HS-5 (cell line): ENCODE results near the gene IL6ST.
"Not testable (repeated sequence)": the region's sequence is repeated elsewhere in the genome, so short reads cannot be mapped to it uniquely, and the experiment has no call there.

Experiments used
- DNase-seq: peaks from one replicate; pipeline ENCODE4 v3.0.0-alpha.2; 2012; ENCODE audit warnings: low read depth

IL6ST gene

DNA sequence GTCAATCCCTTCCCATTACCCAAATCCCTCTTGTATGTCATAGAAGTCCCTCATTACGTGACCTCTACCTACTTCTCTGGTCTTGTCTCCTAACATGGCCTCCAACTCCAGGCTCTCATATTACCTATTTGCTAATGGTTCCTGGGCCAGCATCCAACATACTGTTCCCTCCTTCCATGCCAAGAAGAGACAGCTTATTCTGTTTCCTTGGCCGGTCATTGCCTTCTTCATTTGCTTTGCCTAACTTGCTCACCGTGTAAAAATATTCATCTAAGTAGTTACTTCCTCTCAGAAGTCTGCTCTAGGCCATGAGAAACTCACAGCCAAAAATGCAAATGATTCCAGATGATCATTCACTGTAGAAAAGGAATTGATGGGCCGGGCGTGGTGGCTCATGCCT is 8.9 kb upstream of the IL6ST start:
- DNase-seq = no peak

DNA sequence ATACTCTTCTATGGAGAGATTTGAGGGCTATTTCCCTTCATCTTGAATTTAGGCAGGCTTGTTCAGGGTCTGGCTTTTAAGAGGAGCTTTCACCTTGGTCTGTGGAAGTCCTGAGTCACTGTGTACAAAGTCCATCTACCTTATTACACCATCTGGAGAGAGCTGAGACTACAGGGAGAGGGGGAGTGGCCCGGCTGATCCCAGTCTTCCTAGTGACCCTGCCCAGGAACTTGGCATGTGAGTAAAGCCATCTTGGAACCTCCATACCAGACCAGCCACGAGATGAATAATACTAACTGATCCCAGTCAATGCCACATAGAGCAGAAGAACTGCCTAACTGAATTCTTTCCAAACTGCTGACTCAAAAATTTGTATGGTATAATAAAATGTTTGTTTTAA is 8.4 kb upstream of the IL6ST start:
- no peak for DNase-seq

DNA sequence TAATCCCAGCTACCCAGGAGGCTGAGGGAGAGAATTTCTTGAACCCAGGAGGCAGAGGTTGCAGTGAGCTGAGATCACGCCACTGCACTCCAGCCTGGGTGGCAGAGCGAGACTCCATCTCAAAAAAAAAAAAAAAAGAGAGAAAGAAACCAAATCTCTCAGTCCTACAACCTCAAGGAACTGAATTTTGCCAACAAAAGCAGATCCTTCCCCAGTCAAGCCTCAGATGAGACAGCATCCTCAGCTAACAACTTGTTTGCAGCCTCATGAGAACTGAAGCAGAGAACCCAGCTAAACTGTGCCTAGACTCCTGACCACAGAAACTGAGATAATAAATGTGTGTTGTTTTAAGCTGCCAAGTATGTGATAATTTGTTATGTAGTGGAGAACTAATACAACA is 7.5 kb upstream of the IL6ST start:
- DNase-seq = no peak

DNA sequence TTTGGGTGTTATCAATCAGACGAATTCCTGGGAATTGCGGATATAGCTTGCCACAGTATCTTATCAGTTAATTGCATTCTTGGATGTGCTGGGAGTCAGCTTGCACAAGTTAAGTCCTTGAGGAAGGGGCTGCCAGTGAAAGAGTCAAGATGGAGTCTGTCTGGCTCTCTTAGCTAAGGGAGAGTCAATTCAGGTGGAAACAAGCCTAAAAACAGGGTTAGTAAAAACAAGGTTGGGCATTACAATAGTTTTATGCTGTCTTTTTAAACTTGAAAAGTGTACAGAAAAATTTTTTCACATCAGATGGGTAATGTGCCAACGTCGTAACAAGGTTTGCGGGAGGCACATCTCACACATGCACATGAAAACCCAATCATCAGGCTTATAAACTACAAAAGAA is 5.5 kb upstream of the IL6ST start:
- not testable (repeated sequence) for DNase-seq

DNA sequence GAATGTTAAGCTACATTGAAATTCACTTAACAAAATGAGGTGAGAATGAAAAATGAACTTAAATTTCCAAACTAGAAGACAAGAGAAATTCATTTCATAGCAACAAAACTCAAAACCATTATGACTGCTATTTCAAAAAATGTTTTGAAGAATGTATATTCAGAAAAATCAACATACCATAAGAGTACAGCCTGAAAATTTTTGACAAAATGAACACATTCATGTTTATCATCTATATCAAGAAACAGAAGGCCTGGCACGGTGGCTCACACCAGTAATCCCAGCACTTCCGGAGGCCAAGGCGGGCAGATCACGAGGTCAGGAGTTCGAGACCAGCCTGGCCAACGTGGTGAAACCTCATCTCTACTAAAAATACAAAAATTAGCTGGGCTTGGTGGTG is 4.2 kb upstream of the IL6ST start:
- DNase-seq = no peak

DNA sequence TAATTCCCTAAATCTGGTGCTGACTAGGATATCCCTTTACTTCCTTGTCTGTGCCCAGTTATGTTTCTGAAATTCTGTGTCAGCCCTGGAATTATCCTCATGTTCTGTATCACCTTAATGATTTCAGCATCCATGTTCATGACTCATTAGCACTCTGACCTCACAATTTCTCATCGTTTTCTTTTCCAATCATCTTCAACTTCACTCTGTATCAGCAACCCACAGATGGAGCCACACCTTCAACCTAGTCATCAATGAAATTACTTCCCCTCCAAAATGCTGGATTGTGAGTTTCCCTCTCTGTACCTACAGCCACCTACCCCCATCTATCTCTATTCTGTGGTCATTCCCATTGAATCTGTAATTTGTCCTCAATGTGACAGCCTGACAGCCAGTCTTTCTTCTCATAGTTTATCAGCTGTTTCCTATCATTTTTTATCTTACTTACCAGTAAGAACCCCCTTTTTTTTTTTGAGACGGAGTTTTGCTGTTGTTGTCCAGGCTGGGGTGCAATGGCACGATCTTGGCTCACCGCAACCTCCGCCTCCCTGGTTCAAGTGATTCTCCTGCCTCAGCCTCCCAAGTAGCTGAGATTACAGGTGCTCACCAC is 3.1 kb upstream of the IL6ST start:
- DNase-seq = peak; percentile 96

DNA sequence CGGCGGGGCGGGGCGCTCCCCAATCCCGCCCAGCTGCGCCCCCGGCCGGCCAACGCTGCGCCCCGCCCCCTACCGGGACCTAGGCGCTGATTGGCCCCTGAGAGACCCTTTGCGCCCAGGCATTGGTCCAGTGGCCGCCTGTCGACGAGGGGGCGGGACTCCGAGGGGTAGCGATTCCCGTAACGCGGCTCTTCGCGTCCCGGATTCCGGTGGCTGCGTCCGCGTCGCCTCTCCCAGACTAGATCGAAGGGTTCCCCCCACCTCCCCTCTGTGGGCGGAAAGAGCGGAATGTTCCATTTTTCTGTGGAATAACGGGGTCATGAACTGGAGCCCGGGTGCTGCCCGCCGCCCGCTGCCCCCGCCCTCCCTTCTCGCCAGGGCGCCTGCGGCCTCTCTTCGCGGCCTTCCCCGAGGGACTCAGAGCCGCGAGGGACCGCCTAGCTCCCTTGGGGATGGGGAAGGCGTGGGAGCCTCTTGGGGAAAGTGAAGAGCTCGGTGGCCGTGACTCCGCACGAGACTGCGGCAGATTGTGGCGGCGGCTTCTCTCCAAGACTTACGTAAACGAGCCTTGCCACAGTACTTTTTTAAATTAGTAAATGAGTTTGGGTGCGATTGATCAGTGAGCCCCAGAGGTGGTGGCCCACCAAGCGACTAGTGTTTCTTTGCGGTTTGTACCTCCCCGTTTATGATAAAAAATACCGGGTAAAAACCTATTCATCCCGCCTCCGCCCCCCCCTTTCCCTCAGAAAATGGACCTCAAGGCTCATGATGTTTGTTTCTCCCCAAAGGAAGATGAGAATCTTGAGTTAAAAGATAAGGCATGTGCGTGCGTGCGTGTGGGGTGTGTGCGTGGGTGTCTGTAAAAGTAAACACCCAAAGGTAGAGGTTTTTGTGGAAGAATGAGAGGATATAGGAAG is 493 bp upstream of the IL6ST start:
- peak; percentile 84 for DNase-seq

DNA sequence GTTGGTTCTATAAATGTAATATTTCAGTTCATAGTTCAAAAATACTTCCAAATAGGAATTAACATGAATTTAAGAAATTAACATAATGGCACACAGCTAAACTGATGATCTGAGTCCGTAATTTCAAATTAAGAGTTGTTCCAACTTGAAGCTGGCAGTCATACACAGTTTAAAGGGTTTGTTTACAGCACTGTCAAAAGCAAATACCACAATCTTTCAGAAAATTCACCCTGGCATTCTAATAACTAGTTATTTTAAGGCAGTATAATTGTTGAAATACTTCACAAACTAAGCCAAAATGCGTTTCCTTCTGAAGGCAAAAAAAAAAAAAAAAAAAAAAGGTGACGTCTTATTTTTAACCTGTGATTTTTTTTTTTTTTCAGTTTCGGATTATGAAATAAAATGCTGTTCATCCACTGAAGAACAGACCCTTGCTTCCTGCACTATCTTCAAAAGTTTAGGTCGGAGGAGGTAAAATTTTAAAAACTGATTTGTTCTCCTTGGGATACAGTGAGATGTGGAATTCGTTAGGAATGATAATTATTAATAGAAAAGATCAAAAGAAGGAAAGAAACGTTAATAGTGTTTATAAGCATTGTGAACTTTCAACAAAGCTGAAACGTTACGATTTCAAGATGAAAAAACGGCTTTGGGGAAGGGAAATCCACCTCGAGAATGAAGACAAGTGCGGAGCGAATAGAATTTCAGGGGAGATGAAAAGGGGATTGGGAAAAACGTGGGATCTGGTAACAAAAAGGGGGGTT is 850 bp downstream of the IL6ST start:
- no peak for DNase-seq

DNA sequence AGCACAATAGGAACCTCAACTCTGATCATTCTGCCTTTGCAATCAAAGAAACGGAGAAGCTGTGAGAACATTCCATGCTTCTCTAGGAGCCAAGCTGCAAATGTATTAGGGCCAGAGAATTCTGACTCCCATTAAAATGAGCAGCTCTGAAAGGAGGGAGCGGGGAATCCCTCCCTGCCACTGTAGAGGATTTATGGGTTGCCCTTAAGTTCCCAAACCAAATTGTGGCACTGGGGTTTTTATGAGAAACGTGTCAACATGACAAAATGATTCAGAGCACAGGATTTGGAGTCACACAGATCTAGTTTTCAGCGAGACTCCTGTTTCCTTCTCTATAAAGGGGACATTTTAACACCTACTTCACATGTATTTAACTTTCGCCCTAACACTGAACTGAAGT is 1.8 kb downstream of the IL6ST start:
- no peak for DNase-seq

DNA sequence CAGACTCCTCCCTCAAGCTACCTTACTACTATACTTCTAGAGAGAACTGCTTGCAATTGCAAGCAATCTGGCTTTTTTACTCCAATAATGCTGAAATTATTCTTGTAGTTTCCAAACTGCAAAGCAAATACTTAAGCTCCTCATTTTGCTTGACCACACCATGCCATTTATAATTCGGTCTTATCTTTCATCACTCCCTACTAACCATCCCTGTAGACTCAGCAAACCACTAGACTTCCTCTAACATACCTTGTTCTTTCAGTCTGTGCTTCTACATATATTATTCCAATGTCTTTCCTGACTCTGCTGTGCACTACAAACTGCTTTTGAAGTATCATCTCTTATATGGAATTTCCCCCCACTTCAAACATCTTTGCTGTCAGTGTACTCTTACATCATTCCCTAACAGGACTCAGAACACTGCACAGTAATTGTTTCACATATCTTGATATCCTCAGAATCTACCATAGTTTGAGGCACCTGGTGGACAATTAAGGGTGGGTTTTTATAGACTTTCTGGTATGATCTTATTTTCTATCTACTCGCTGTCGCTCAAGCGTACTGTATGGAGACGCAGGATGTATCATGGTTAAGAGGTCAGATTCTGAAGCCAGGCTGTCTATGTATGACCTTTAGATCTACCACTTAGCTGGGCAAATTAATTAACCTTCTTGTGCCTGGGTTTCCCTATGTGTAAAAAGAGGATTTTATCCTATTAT is 2.8 kb downstream of the IL6ST start:
- no peak for DNase-seq

DNA sequence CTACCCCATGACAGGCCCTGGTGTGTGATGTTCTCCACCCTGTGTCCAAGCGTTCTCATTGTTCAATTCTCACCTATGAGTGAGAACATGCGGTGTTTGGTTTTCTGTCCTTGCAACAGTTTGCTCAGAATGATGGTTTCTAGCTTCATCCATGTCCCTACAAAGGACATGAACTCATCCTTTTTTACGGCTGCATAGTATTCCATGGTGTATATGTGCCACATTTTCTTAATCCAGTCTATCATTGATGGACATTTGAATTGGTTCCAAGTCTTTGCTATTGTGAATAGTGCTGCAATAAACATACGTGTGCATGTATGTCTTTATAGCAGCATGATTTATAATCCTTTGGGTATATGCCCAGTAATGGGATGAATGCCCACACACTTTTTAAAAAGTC is 3.9 kb downstream of the IL6ST start:
- not testable (repeated sequence) for DNase-seq

DNA sequence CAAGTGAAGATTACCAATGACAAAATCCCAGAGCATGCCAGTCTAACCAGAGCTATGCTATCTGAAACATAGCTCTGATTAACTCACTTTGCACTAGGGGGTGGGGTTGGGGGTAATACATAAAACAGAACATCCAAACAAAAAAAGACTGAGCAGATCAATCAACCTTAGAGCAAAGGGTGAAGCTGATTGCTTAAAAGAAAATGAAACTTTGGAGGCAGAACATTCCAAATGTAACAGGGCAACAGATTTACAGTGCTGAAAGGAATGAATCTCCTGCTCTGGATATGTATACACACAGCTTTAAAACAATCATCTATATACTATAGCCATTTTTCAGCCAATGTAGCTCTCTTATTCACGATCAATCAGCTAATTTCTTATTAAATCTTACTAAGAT is 4.9 kb downstream of the IL6ST start:
- no peak for DNase-seq

DNA sequence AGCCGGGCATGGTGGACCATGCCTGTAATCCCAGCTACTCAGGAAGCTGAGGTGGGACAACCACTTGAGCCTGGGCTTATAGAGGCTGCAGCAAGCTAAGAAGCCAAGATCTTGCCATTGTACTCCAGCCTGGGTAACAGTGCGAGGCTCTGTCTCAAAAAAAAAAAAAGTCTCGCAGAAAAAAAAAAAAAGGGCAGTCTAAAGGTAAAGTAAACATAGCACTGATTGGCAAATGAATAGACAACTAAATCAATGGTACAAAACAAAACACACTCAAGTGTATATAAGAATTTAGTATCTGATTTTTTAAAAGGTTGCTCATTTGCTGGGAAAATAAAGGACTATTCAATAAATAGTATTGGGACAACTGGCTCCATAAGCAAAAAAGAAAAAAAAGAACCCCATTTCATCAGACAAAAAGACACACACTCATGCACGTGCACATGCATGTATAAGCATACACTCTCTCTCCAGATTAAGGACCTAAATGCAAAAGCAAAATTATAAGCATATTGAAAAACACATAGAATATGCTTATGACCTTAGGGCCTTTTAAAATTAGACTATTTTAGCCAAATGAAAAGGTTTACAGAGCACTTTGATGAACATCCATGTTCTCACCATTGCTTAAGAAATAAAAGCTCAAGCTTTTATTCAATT is 5.7 kb downstream of the IL6ST start:
- no peak for DNase-seq

DNA sequence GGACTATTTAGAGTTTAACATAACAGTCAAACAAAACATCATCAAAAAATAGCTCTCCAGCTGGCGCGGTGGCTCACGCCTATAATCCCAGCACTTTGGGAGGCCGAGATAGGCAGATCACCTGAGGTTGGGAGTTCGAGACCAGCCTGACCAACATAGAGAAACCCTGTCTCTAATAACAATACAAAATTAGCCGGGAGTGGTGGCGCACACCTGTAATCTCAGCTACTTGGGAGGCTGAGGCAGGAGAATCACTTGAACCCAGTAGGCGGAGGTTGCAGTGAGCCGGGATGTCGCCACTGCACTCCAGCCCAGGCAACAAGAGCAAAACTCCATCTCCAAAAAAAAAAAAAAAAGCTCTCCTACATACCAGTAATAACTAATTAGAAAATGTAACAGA is 6.3 kb downstream of the IL6ST start:
- not testable (repeated sequence) for DNase-seq

DNA sequence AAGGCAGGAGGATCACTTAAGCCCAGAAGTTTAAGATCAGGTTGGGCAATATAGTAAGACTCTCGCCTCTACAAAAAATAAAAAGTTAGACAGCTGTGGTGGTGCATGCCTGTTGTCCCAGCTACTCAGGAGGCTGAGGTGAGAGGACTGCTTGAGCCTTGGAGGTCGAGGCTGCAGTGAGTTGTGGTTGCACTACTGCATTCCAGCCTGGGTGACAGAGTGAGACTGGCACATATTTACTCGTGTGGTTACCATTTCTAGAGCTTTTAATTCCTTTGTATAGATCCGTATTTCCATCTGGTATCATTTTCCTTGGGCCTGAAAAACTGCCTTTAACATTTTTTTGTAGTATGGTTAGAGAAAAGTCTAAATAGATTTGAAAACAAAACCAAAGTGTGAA is 7.8 kb downstream of the IL6ST start:
- no peak for DNase-seq

DNA sequence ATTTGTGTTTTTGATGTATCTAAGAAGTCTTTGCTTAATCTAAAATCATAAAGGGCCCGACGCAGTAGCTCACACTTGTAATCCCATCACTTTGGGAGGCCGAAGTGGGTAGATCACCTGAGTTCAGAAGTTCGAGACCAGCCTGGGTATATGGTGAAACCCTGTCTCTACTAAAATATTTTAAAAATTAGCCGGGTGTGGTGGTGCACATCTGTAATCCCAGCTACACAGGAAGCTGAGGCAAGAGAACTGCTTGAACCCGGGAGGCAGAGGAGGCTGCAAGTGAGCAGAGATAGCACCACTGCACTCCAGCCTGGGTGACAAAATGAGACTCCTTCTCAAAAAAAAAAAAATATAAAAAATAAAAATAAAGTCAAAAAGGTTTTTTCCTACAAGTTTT is 9.6 kb downstream of the IL6ST start:
- no peak for DNase-seq

DNA sequence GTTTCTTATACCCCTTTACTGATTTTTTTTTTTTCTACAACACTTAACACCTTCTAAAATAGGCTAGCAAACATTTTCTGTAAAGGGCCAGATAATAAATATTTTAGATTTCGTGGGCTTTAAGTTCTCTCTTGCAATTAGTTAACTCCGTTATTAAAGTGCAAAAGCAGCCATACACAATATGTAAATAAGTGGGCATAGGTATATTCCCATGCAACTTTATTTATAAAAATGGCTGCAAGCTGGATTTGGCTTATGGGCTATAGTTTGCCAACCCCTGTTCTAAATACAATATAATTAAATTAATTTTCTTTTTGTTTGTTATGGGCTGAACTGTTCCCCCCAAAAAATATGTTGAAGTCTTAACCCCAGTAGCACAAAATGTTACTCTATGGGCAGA is 10.8 kb downstream of the IL6ST start:
- DNase-seq = no peak

DNA sequence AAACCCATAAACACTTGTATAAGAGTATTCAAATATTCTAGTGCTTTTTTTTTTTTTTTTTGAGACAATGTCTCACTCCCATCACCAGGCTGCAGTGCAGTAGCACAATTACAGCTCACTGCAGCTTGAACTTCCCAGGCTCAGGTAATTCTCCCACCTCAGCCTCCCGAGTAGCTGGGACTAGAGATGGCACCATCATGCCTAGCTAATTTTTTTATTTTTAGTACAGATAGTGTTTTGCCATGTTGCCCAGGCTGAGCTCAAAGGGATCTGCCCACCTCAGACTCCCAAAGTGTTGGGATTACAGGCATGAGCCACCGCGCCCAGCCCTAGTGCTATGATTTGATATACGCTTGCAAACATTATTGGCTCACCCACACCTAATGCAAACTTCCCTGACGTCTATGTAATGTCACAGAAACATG is 11.8 kb downstream of the IL6ST start:
- DNase-seq = no peak

DNA sequence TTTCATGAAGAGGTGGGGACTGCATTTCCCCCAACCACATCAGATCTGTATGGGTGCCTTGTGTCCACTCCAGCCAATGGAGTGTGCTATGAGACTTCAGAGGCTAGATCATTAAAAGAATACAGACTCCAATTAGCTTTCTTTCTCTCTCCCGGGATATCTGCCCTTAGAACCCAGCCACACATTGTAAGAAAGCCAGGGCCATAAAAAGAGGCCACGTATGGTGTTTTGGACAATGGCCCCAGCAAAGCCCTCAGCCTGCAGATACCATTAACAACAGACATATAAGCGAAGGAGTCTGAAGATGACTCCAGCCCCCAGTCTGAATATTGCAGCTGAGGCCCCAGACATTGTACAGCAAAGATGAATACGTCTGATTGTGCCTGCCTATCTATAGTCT is 21.5 kb downstream of the IL6ST start:
- DNase-seq = no peak

DNA sequence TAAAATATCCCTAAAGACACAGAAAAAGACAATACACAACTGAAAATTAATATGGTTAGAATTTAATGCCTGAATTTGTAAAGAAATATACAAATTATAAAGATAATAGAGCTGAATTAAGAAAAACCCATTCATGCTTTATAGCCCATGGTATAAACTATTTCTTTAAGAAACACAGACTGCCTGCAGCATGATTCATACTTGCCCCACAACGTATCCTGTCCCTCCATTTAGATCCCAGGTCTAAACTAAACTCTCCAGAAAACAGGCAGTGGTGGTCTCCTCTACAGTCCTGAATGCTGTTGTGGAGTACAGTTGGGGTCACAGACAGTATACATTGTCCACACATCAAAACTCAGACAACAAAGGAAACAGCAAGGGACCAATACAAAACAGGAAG is 24.8 kb downstream of the IL6ST start:
- DNase-seq = no peak

DNA sequence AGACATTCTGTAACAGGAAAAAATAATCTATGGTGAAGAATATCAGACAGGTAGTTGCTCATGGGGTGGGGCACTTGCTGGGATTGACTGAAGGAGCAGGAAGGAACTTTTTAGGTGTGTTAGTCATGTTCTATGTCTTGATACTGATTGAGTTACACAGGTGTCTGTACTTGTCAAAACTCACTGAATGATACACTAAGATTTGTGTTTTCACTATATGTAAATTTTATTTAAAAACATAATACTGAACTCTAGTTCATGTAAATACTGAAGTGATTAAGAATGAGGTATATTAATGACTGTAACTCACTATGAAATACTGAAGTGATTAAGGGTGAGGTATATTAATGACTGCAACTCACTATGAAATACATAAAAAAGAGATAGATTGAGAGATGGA is 28.5 kb downstream of the IL6ST start:
- DNase-seq = no peak

DNA sequence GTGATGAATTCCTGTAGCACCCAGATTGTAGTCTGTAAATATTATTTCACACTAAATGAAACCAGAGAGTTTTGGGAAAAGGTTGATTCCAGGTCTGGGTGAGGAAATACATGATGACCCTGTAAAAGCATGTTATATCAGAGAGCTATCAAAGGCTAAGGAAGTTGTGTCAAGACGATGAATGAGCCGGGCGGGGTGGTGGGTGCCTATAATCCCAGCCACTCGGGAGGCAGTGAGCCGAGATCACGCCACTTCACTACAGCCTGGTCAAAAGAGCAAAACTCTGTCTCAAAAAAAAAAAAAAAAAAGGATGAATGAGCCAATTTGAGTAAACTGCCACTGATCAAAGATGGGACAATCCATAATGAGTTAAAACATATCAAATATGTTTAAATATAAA is 29.2 kb downstream of the IL6ST start:
- no peak for DNase-seq
